NT2/D1 (cell line): Measurements from ENCODE around the gene ANKRD6.

ENCODE experiments used
- DNase-seq: peaks from one replicate; pipeline ENCODE4 v3.0.0-alpha.2; 2011; ENCODE audit warnings: low read depth, low spot score
- H3K27me3 ChIP-seq: 2 replicates; pipeline ENCODE4 v1.6.0; 2011; ENCODE audit warnings: mild to moderate bottlenecking; ENCODE audit not compliant: insufficient read length, insufficient read depth
- H3K36me3 ChIP-seq: 2 replicates; pipeline ENCODE4 v1.6.1; 2011; ENCODE audit warnings: mild to moderate bottlenecking, low read length, mixed read lengths; ENCODE audit not compliant: insufficient read depth, insufficient read length
- H3K4me1 ChIP-seq: 2 replicates; pipeline ENCODE4 v1.5.1; 2011; ENCODE audit not compliant: insufficient read depth, insufficient read length
- H3K4me3 ChIP-seq: 2 replicates; pipeline ENCODE4 v1.5.1; 2011; ENCODE audit warnings: low read depth; ENCODE audit not compliant: insufficient read length
- H3K9ac ChIP-seq: 2 replicates; pipeline ENCODE4 v1.6.0; 2011; ENCODE audit warnings: low read depth; ENCODE audit not compliant: insufficient read length
- H3K9me3 ChIP-seq: 2 replicates; pipeline ENCODE4 v1.5.1; 2011; ENCODE audit warnings: mild to moderate bottlenecking, low read length; ENCODE audit not compliant: insufficient read depth
- SUZ12 ChIP-seq: IDR thresholded peaks from 2 replicates; pipeline ENCODE4 v1.6.1; 2011; ENCODE audit not compliant: insufficient read length, insufficient read depth; ENCODE audit errors: extremely low read depth
- YY1 ChIP-seq: IDR thresholded peaks from 2 replicates; pipeline ENCODE4 v1.6.1; 2011; ENCODE audit not compliant: insufficient read length, insufficient read depth
- ZNF274 ChIP-seq: IDR thresholded peaks from 2 replicates; pipeline ENCODE4 v1.6.1; 2011; ENCODE audit warnings: mild to moderate bottlenecking, low read depth, low read length

ANKRD6 gene

DNA sequence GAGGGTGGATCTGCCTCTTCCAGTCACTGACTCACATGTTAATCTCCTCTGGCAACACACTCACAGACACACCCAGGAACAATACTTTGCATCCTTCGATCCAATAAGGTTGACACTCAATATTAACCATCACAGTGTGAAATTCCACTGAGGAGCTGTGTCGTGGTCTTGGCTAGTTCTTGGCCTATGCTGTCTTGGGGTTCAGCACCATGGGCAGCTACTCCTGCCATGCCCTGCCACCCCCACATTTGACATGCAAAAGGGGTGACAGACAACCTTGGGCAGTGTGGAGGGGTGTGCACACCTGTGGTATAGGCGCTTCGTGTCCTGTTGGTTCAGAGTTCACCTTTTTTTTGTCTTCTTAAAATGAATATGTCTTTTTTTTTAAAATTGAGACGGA lies 25.8 kb downstream of the ANKRD6 start:
- no peak for DNase-seq
- H3K9ac ChIP-seq, result no peak overlapping the region
- no peak overlapping the region for H3K4me3 ChIP-seq
- no peaks in the 10 kb centered on the region for H3K27me3 ChIP-seq
- no peaks in the 10 kb centered on the region for H3K4me1 ChIP-seq
- H3K9me3 ChIP-seq, result no peaks in the 10 kb centered on the region
- no peak for TF ChIP-seq SUZ12
- no peak for TF ChIP-seq YY1
- TF ChIP-seq ZNF274, result no peak
- H3K36me3 ChIP-seq, result no peaks in the 10 kb centered on the region

DNA sequence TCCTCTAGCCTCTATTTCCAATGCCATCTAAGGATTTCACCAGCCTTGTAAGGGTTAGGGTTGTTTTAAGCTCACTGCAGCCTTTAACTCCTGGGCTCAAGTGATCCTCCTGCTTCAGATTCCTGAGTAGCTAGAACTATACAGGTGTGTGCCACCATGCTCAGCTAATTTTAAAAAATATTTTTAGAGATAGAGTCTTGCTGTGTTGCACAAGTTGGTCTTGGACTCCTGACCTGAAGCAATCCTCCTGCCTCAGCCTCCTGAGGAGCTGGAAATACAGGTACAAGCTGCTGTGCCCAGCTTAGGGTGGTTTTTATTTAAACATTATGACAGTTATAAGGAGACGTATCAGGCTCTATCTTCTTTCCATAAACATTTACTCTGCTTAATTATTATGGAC lies 26.5 kb downstream of the ANKRD6 start:
- Histone ChIP-seq H3K4me3 (no peak overlapping the region), H3K9ac (no peak overlapping the region)
- TF ChIP-seq YY1, result no peak
- no peak for TF ChIP-seq SUZ12
- no peak for TF ChIP-seq ZNF274

DNA sequence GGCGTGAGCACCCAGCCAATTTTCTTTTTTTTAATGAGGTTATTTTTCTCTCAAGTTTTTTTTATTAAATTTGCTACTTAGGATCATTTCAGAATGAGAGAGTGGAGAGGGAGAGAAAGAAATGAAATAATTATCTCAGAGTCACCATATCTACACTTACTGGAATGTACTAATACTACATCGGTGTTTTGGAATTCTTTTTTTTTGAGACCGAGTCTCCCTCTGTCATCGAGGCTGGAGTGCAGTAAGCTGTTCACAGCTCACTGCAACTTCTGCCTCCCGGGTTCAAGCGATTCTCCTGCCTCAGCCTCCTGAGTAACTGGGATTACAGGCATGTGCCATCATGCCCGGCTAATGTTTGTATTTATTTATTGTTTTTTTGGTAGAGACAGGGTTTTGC lies 27.8 kb downstream of the ANKRD6 start:
- no peak overlapping the region for H3K9ac ChIP-seq
- no peaks in the 10 kb centered on the region for H3K9me3 ChIP-seq
- H3K4me3 ChIP-seq, result no peak overlapping the region
- TF ChIP-seq ZNF274 (no peak), SUZ12 (no peak), YY1 (no peak)
- no peaks in the 10 kb centered on the region for H3K4me1 ChIP-seq
- no peak for DNase-seq
- H3K36me3 ChIP-seq, result no peaks in the 10 kb centered on the region
- H3K27me3 ChIP-seq, result no peaks in the 10 kb centered on the region

More for the DNA sequence above, 26.5 kb downstream of the ANKRD6 start:
- H3K9me3 ChIP-seq, result no peaks in the 10 kb centered on the region
- no peak for DNase-seq
- no peaks in the 10 kb centered on the region for H3K4me1 ChIP-seq
- no peaks in the 10 kb centered on the region for H3K27me3 ChIP-seq
- H3K36me3 ChIP-seq, result no peaks in the 10 kb centered on the region

DNA sequence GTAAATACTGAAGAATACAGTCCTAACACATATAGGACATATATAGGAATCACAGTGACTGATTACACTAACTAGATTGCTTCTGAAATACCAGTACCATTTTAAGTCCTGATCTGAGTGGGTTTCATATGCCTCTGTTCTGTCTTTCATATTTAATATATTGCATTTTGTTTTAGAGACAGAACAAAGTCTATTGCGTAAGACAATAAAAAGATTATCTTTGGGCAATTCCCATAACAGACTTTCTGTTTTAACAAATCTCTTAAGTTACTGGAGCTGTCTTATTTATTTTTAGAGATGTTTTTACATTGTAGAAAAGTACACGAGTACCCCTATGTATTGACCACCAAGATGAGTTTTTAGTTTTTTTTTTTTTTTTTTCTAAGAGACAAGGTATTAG lies 29.6 kb downstream of the ANKRD6 start:
- H3K27me3 ChIP-seq, result no peaks in the 10 kb centered on the region
- no peak overlapping the region for H3K9ac ChIP-seq
- H3K9me3 ChIP-seq, result no peaks in the 10 kb centered on the region
- no peaks in the 10 kb centered on the region for H3K4me1 ChIP-seq
- no peak for DNase-seq
- H3K36me3 ChIP-seq, result no peaks in the 10 kb centered on the region
- H3K4me3 ChIP-seq, result no peak overlapping the region
- TF ChIP-seq SUZ12 (no peak), YY1 (no peak), ZNF274 (no peak)

DNA sequence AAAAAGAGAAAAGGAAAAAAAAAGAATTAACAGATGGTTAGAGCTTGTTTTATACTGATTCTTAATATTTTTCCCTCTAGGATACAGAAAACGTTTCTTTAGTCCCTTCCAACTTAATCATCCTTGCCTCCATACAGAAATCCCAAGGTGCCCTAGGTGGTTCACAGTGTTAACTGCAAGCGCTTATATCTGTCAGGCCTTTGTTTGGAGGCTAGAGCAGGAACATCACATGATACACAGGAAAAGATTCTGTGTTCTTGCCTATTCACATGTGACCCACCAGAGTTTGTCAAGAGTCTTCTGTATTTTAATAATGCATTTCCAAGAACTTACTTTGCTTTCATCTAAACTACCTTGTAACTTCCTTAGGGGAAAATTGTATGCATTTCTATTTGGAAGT lies 31.3 kb downstream of the ANKRD6 start:
- H3K4me3 ChIP-seq, result no peak overlapping the region
- no peaks in the 10 kb centered on the region for H3K9me3 ChIP-seq
- no peak overlapping the region for H3K9ac ChIP-seq
- H3K36me3 ChIP-seq, result no peaks in the 10 kb centered on the region
- no peak for DNase-seq
- TF ChIP-seq SUZ12 (no peak), ZNF274 (no peak), YY1 (no peak)
- no peaks in the 10 kb centered on the region for H3K4me1 ChIP-seq
- H3K27me3 ChIP-seq, result no peaks in the 10 kb centered on the region

DNA sequence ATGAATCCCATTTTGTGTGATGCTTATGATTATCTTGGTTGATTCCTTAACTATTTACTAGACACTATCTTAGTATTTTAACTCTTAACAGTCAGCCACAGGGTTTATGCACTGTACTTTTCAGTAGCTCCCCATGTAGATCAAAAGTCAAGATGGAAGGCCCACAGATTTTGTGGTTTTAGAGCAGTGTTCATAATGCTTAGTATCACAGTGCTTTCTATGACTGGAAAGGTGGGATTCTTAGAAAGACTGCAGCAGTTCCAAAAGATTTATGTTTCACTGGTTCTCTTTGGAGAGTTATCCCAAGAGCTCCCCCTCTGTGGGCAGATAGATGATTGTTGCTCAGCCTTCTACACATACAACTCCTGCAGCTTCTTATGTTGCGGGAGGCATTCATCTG lies 34.5 kb downstream of the ANKRD6 start:
- DNase-seq, result no peak
- no peak overlapping the region for H3K4me3 ChIP-seq
- H3K4me1 ChIP-seq, result no peaks in the 10 kb centered on the region
- H3K9ac ChIP-seq, result no peak overlapping the region
- H3K9me3 ChIP-seq, result no peaks in the 10 kb centered on the region
- no peaks in the 10 kb centered on the region for H3K27me3 ChIP-seq
- no peaks in the 10 kb centered on the region for H3K36me3 ChIP-seq
- TF ChIP-seq ZNF274, result no peak
- no peak for TF ChIP-seq SUZ12
- no peak for TF ChIP-seq YY1

DNA sequence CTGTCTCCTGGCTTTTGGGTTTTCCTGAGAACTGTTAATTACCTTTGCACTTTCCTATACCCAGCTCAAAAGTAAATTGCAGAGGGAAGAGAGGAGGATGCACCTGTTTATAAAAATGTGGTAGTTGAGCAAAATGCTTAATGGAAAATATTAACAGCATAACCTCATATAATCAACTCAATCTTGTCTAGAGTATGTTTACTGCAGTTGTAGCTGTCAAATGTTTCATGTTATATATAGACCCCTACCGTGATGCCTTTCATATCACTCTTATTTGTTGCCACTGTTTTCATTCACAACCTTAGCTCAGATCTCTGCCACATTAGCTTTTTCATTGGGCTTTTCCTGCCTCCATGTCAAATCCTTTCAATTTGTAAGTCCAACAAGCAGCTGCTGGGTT lies 36.0 kb downstream of the ANKRD6 start:
- Histone ChIP-seq H3K36me3 (no peaks in the 10 kb centered on the region), H3K4me1 (no peaks in the 10 kb centered on the region), H3K9ac (no peak overlapping the region), H3K4me3 (no peak overlapping the region), H3K27me3 (no peaks in the 10 kb centered on the region), H3K9me3 (no peaks in the 10 kb centered on the region)
- no peak for DNase-seq
- no peak for TF ChIP-seq ZNF274
- TF ChIP-seq SUZ12, result no peak
- TF ChIP-seq YY1, result no peak

DNA sequence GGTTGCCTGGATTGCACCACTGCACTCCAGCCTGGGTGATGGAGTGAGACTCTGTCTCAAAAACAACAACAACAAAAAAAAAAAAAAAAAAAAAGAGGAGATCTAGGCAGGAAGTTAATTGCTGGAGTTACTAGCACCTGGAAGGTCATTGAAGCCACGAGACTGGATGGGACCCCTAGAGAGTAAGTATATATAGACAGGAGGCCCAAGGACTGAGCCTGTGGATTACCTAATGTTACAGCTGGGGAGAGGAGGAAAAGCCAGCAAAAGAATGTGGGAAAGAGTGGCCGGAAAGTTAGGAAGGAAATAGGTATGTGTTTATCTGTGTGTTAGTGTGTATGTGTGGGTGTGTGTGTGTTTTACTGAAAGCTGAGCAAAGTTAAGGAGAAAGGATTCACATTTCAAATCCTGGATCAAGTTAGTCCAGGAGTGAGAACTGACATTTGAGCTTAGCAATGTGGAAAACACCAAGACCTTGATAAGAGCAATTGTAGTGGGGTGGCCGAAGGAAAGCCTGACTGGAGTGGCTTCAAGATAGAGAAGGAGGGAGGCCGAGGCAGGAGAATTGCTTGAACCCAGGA lies 38.4 kb downstream of the ANKRD6 start:
- Histone ChIP-seq H3K9me3 (no peaks in the 10 kb centered on the region), H3K4me1 (no peaks in the 10 kb centered on the region), H3K27me3 (no peaks in the 10 kb centered on the region), H3K4me3 (no peak overlapping the region), H3K9ac (no peak overlapping the region), H3K36me3 (no peaks in the 10 kb centered on the region)
- TF ChIP-seq SUZ12, result no peak
- TF ChIP-seq YY1, result no peak
- no peak for TF ChIP-seq ZNF274
- no peak for DNase-seq
